Measurements from ENCODE around the gene TMBIM6.

GRCh38 chr12:49693931-49694444 is 47.4 kb upstream of the TMBIM6 start:
- TF ChIP-seq POLR2AphosphoS5 (IDR thresholded peaks at IDR 0.05; ENCODE audit: low read depth, low read length), result no peak
- TF ChIP-seq POLR2A (IDR thresholded peaks at IDR 0.05; ENCODE audit: low read depth, low read length), result no peak

Measured in GM12891 (cell line).